Natural killer cell treated with Interleukin-12 subunit alpha and Interleukin-12 subunit beta and Interleukin-15 and Interleukin-18, amount 100 ng/mL, for 72 hours (primary cell): Measurements from ENCODE around the gene CCND2. TPM values are rescaled to one million over a fixed set of nuclear protein-coding genes. Genes with fewer than 3 reads are reported as not detected.

ENCODE experiments used
- ATAC-seq, 2 donors: fragments of 150-1000 bp; cut with Tn5 transposase in 1 of 2; sonication (Bioruptor Pico), chemical (Tn5 transposase) in 1 of 2; 2 replicates each; pipeline ENCODE4 v1.10.0; 2021
- DNase-seq: peaks from one replicate; pipeline ENCODE4 v3.0.0; 2022; ENCODE audit warnings: low spot score
- H3K27ac Mint-ChIP-seq, 2 donors: 1 replicate in 1 of 2; 2 replicates in 1 of 2; pipeline ENCODE4 v1.8.0; 2022; ENCODE audit warnings: mixed read lengths in 2 of 2, mild to moderate bottlenecking in 1 of 2, moderate library complexity in 1 of 2
- H3K27me3 Mint-ChIP-seq, 2 donors: 1 replicate in 1 of 2; 2 replicates in 1 of 2; pipeline ENCODE4 v1.8.0; 2022; ENCODE audit warnings: mixed read lengths in 2 of 2
- H3K36me3 Mint-ChIP-seq: one replicate; pipeline ENCODE4 v1.8.0; 2022; ENCODE audit warnings: mixed read lengths
- H3K4me1 Mint-ChIP-seq, 2 donors: 1 replicate in 1 of 2; 2 replicates in 1 of 2; pipeline ENCODE4 v1.8.0; 2022; ENCODE audit warnings: low read depth in 2 of 2, mixed read lengths in 2 of 2, mild to moderate bottlenecking in 1 of 2
- H3K4me3 Mint-ChIP-seq: one replicate; pipeline ENCODE4 v1.8.0; 2022; ENCODE audit warnings: mixed read lengths
- H3K9me3 Mint-ChIP-seq: 2 replicates; pipeline ENCODE4 v1.8.0; 2022; ENCODE audit warnings: mixed read lengths
- total RNA-seq, 2 donors: library from RNA; stranded (reverse); gene quantifications; one replicate each; pipeline ENCODE4 v1.2.3, GENCODE V29; 2022

CCND2 gene
- 1,000 to 10,000 TPM in 1 of 2 donors, 100 to 1,000 TPM in 1; 942 to 1,190 TPM for total RNA-seq

GRCh38 chr12:4273652-4274395, at the start of gene CCND2:
CCND2 (plus strand) TSS chr12:4273762; CDS start chr12:4274041, 279 bp downstream.
- peak; percentile 39 to 49 for ATAC-seq
- DNase-seq: peak; percentile 90
- Mint-ChIP-seq H3K27me3 (no peaks in the 10 kb centered on the region), H3K9me3 (no peaks in the 10 kb centered on the region), H3K27ac (peak within 1 kb of the TSS; percentile 93 to 94), H3K36me3 (peaks cover 39% of the 10 kb centered on the region), H3K4me3 (peak within 1 kb of the TSS; percentile 99), H3K4me1 (peaks cover 43 to 47% of the 10 kb centered on the region in 2 donors)

GRCh38 chr12:4224206-4224889, 49.2 kb upstream of the CCND2 start:
- no peak overlapping the region for H3K4me3 Mint-ChIP-seq
- H3K36me3 Mint-ChIP-seq: no peaks in the 10 kb centered on the region
- no peaks in the 10 kb centered on the region for H3K9me3 Mint-ChIP-seq
- no peak overlapping the region for H3K27ac Mint-ChIP-seq
- H3K4me1 Mint-ChIP-seq: peaks cover 5 to 16% of the 10 kb centered on the region in 2 donors
- H3K27me3 Mint-ChIP-seq: no peaks in the 10 kb centered on the region
- no peak for DNase-seq
- ATAC-seq: no peak

GRCh38 chr12:4225571-4225970, 48.0 kb upstream of the CCND2 start:
- Mint-ChIP-seq H3K27ac (peak overlapping the region in 1 of 2 donors; percentile 13), H3K9me3 (no peaks in the 10 kb centered on the region), H3K27me3 (no peaks in the 10 kb centered on the region), H3K36me3 (no peaks in the 10 kb centered on the region), H3K4me3 (no peak overlapping the region), H3K4me1 (peaks cover 5 to 20% of the 10 kb centered on the region in 2 donors)
- ATAC-seq (no peak), DNase-seq (no peak)

GRCh38 chr12:4227046-4227445, 46.5 kb upstream of the CCND2 start:
- Mint-ChIP-seq H3K4me1 (peaks cover 5 to 17% of the 10 kb centered on the region in 2 donors), H3K27ac (peak overlapping the region in 1 of 2 donors; percentile 20), H3K27me3 (no peaks in the 10 kb centered on the region), H3K4me3 (no peak overlapping the region), H3K36me3 (no peaks in the 10 kb centered on the region), H3K9me3 (no peaks in the 10 kb centered on the region)
- no peak for ATAC-seq
- DNase-seq: no peak

- Mint-ChIP-seq H3K27ac (peak overlapping the region in 1 of 2 donors; percentile 78), H3K27me3 (no peaks in the 10 kb centered on the region), H3K4me1 (peaks cover 5 to 17% of the 10 kb centered on the region in 2 donors), H3K36me3 (no peaks in the 10 kb centered on the region), H3K9me3 (no peaks in the 10 kb centered on the region), H3K4me3 (no peak overlapping the region)
- ATAC-seq: no peak
- no peak for DNase-seq
These were observed 45.4 kb upstream of the CCND2 start for GRCh38 chr12:4228122-4228580.

GRCh38 chr12:4230526-4230925, 43.0 kb upstream of the CCND2 start:
- H3K4me1 Mint-ChIP-seq: peaks cover 0 to 6% of the 10 kb centered on the region in 2 donors
- H3K27me3 Mint-ChIP-seq: peaks cover 0 to 3% of the 10 kb centered on the region in 2 donors
- ATAC-seq (no peak), DNase-seq (no peak)
- H3K36me3 Mint-ChIP-seq: no peaks in the 10 kb centered on the region
- H3K9me3 Mint-ChIP-seq: peaks cover 4% of the 10 kb centered on the region
- no peak overlapping the region for H3K27ac Mint-ChIP-seq
- no peak overlapping the region for H3K4me3 Mint-ChIP-seq

- H3K4me1 Mint-ChIP-seq: peaks cover 14 to 20% of the 10 kb centered on the region in 2 donors
- H3K27ac Mint-ChIP-seq: no peak overlapping the region
- peaks cover 33% of the 10 kb centered on the region for H3K36me3 Mint-ChIP-seq
- DNase-seq (no peak), ATAC-seq (no peak)
- peaks cover 9% of the 10 kb centered on the region in 2 donors for H3K27me3 Mint-ChIP-seq
- H3K4me3 Mint-ChIP-seq: no peak overlapping the region
- peaks cover 18% of the 10 kb centered on the region for H3K9me3 Mint-ChIP-seq
These were observed 35.0 kb upstream of the CCND2 start for GRCh38 chr12:4238577-4238976.

GRCh38 chr12:4239746-4240145, 33.8 kb upstream of the CCND2 start:
- H3K9me3 Mint-ChIP-seq: peaks cover 14% of the 10 kb centered on the region
- peaks cover 11 to 16% of the 10 kb centered on the region in 2 donors for H3K27me3 Mint-ChIP-seq
- peaks cover 33% of the 10 kb centered on the region for H3K36me3 Mint-ChIP-seq
- DNase-seq (no peak), ATAC-seq (no peak)
- H3K4me1 Mint-ChIP-seq: peaks cover 20 to 30% of the 10 kb centered on the region in 2 donors
- no peak overlapping the region for H3K27ac Mint-ChIP-seq
- no peak overlapping the region for H3K4me3 Mint-ChIP-seq

- Mint-ChIP-seq H3K9me3 (peaks cover 14% of the 10 kb centered on the region), H3K27me3 (peaks cover 14 to 16% of the 10 kb centered on the region in 2 donors), H3K27ac (no peak overlapping the region), H3K36me3 (peaks cover 33% of the 10 kb centered on the region), H3K4me3 (no peak overlapping the region), H3K4me1 (peaks cover 20 to 34% of the 10 kb centered on the region in 2 donors)
- ATAC-seq (no peak), DNase-seq (no peak)
These were observed 33.3 kb upstream of the CCND2 start for GRCh38 chr12:4240161-4240783.

- DNase-seq (no peak), ATAC-seq (no peak)
- H3K9me3 Mint-ChIP-seq: peaks cover 14% of the 10 kb centered on the region
- peaks cover 14 to 16% of the 10 kb centered on the region in 2 donors for H3K27me3 Mint-ChIP-seq
- no peak overlapping the region for H3K27ac Mint-ChIP-seq
- H3K36me3 Mint-ChIP-seq: peaks cover 33% of the 10 kb centered on the region
- no peak overlapping the region for H3K4me3 Mint-ChIP-seq
- peaks cover 20 to 38% of the 10 kb centered on the region in 2 donors for H3K4me1 Mint-ChIP-seq
These were observed 32.6 kb upstream of the CCND2 start for GRCh38 chr12:4240981-4241380.

- no peak overlapping the region for H3K4me3 Mint-ChIP-seq
- ATAC-seq: no peak
- peak overlapping the region in 1 of 2 donors; percentile 14 for H3K27ac Mint-ChIP-seq
- peaks cover 14 to 16% of the 10 kb centered on the region in 2 donors for H3K27me3 Mint-ChIP-seq
- H3K4me1 Mint-ChIP-seq: peaks cover 20 to 41% of the 10 kb centered on the region in 2 donors
- peaks cover 14% of the 10 kb centered on the region for H3K9me3 Mint-ChIP-seq
- H3K36me3 Mint-ChIP-seq: peaks cover 32% of the 10 kb centered on the region
- DNase-seq: no peak
These were observed 32.0 kb upstream of the CCND2 start for GRCh38 chr12:4241592-4241991.

- Mint-ChIP-seq H3K36me3 (peaks cover 22% of the 10 kb centered on the region), H3K9me3 (peaks cover 7% of the 10 kb centered on the region), H3K27me3 (peaks cover 14 to 16% of the 10 kb centered on the region in 2 donors), H3K27ac (no peak overlapping the region), H3K4me3 (no peak overlapping the region), H3K4me1 (peaks cover 20 to 41% of the 10 kb centered on the region in 2 donors)
- no peak for DNase-seq
- no peak for ATAC-seq
These were observed 31.0 kb upstream of the CCND2 start for GRCh38 chr12:4242595-4242994.

- Mint-ChIP-seq H3K9me3 (peaks cover 7% of the 10 kb centered on the region), H3K27ac (peak overlapping the region in 1 of 2 donors; percentile 58), H3K36me3 (peaks cover 17% of the 10 kb centered on the region), H3K4me3 (no peak overlapping the region), H3K4me1 (peaks cover 20 to 41% of the 10 kb centered on the region in 2 donors), H3K27me3 (peaks cover 14 to 16% of the 10 kb centered on the region in 2 donors)
- no peak for DNase-seq
- ATAC-seq: peak in 1 of 2 donors; percentile 13
These were observed 30.5 kb upstream of the CCND2 start for GRCh38 chr12:4243091-4243490.
